Inferior parietal cortex (tissue), 1 donor: ENCODE results near the gene MSI2.

ENCODE experiments used
- DNase-seq: peaks from one replicate; pipeline ENCODE4 v3.0.0-alpha.2; 2016; ENCODE audit errors: extremely low spot score

MSI2 gene

DNA sequence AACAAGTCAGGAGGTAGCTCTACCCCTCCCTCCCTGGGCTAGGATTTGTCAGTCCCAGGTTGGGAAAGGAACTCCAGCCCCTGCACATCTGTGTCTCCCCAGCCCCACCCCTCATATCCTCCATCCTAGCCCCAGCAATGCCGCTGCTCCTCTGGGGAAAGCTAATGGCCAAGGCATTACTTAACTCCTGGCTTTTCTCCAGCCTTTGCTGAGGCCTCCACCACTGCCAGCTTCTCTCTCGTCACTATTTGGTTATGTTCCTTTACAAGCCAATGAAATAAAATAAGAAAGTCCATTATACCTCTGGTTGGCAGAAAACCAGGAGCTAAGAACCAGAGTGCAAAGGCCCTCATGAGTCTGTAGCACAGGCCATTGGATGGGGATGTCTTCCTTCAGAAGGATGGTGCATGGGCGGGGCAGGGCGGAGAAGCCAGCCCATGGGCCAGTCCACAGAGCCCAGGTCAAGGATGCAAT lies 317.8 kb downstream of the MSI2 start:
- no peak for DNase-seq

DNA sequence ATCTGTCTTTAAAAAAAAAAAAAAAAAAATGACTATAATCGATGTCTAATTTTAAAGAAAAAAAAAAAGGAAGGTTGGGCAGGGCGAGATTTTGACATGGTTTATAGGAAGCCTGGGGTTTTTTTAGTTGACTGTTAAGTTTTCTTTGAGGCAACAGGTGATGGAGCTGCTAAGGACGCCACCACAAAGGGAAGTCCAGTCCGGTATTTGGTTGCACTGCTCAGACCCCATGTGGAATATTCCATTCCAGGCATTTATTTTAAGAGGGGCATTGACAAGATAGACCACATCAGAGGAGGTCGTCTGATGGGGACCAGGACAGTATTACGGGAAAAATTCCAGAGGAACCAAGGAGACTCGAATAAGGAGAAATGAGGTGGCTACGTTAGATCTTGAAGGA lies 320.4 kb downstream of the MSI2 start:
- no peak for DNase-seq

DNA sequence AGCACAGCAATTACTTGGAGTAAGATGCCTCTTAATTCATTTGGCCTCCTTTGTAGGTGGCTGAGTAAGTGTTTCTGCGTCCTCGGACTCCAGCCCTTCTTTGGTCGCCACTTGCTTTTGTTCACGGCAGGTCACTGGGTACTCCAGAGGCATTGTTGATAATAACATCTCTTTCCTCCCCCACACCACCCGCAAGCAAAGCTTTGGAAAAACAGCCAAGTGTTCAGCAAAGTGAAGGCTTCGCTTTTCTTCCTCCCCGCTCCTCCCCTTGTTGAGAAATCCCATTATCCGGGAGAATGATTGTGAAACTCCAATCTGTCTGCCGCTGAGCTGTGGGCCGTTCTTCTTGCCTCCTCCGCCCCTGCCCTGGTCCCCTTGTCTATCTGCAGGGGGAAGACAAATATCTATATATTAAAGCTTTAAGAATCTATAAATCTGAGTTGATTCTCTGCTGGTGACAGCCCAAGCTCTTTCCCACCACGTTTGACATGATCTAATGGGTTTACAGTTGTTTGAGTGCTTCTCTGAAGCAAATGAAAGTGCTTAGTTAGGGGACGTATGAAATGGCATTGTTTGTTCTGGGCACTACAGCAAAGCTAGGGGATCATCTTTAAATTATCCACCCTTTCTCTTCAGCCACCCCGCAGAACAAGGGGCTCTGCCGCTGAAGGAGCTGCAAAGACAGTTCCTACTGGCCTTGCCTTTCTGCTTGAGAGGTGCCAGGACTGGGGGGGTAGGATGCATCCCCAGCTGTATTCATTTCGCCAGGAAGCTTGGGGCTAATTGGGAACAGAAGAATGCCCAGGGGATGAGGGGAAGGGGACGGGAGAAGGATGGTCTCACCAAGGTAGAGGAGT lies 321.7 kb downstream of the MSI2 start:
- no peak for DNase-seq

DNA sequence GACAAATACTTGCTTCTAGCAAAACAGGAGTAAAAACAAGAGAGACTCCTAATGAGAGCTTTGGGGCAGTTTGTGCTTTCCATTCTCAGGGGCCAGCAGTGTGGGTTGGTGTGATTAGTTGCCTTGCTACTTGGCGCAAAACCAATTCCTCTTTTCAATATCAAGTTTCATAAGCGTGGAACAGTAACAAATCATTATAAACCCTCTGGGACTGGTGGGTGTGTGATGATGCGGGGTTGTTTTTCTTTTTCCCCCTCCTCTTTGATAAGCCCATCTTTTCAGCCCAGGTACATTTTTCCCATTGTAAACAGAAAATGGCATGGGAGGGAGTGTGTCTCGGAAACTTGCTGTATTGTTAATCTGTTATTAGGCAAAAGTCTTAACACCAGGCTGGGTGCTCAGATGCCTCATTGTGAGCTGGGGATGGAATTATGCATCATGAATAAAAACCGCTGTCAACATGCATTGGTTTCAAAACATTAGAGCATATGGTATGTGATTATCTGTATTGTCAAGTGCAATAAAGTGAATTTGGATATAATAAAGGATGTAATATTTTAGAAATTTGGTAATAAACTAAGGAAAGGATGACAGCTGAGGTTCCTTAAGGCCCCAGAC lies 322.4 kb downstream of the MSI2 start:
- DNase-seq, result no peak

DNA sequence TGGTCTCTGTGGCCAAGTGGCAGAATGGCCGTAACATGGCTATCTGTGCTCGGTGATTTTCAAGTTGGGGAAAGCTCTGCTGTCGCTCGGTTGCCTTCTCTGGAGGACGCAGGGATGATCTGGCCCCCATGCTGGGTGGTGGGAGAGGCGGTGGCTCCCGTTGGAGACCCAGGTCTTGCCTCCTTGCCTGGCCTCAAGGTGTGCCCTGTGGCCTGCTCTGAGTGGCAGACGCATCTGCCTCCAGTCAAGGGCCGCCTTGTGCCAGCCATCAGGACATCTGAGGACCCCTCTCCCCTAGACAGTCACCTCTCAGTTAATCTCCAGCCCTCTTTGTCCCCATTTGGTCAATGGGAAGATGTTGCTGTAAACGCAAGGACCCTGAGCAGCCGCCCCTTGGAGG lies 322.9 kb downstream of the MSI2 start:
- no peak for DNase-seq

DNA sequence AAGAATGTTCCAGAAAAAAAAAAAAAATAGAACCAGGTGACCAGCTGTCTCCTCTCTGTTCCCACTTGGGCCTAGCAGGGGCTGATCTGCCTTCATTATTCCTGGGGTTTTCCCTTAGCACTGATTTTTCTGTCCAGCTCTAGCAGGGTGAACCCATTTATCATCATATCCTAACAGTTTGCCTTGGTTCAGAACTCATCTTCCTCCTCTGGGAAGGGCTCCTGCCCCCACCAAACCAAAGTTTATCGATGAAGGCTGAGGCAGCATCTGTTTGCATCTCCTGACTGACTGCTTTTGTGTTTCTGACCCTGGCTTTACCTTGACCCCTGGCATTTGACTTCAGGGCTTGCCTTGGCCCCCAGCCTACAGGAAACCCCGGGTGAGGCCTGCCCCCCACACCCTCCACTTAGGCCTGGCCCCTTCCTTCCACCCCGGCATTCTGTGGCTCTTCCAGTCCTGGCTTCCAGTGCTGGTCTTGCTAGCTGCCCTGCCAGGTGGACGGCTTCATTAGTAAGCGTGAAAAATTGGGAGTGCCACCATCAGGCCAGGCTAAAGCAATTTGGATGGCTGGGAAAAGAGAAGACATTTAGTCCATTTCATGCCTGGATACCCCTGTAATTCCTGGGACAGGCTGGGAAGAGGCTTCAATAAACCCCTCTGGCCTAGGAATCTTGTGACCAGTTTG lies 323.9 kb downstream of the MSI2 start:
- no peak for DNase-seq

DNA sequence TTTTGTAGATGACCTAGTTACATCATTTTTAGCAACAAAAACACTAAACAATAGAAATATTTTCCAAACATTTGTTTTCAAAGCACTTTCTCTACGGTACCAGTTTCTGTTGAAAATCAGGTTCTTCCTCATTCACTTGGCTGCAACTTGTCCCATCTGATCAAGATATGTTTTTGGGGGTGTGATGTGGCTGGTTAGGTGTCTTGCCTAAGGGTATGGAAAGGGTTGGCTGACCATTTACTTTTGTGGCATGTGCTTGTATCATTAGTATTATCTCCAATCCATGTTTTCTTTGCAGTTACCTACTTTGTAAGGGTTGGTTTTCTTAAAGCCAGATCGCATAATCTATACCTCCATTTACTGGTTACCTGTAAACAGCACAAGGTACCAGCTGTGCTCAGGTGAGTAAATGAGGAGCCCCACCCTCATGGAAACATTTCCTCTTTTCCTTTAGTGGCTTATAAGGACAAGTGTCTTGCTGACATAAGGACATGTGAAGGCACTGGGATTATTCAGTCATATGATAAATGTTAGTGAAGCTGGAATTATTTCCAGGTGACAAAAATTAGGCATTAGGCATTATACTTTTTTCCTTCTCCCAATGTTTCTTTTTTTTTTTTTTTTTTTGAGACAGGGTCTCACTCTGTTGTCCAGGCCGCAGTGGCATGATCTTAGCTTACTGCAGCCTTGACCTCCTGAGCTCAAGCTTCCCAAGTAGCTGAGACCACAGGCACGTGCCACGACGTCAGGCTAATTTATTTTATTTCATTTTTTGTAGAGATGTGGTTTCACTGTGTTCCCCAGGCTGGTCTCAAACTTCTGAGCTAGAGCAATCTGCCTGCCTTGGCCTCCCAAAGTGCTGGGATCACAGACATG lies 326.8 kb downstream of the MSI2 start:
- no peak for DNase-seq

DNA sequence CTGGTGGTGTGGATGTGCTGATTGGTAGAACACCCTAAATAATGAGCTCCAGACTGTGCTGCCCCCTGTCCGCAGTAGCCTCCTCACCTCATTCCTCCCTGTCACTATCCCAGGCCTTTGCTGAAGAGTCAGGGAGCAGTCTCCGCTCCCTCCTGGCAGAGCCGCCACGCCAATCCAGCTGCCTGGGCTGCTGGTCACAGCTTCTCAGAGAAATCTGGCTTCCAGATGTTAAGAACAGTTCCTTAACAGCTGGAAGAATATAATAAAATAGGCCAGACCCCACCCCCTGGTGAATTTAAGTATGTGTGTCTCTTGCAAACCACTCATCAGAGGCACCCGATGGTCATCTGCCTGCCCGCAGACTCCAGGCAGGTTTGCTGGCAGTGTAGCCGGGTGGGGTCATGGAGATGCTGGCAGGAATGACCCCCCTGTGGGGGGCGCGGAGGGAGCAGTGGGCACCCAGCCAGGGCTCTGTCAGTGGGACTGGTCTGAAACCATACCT lies 327.8 kb downstream of the MSI2 start:
- DNase-seq, result no peak

DNA sequence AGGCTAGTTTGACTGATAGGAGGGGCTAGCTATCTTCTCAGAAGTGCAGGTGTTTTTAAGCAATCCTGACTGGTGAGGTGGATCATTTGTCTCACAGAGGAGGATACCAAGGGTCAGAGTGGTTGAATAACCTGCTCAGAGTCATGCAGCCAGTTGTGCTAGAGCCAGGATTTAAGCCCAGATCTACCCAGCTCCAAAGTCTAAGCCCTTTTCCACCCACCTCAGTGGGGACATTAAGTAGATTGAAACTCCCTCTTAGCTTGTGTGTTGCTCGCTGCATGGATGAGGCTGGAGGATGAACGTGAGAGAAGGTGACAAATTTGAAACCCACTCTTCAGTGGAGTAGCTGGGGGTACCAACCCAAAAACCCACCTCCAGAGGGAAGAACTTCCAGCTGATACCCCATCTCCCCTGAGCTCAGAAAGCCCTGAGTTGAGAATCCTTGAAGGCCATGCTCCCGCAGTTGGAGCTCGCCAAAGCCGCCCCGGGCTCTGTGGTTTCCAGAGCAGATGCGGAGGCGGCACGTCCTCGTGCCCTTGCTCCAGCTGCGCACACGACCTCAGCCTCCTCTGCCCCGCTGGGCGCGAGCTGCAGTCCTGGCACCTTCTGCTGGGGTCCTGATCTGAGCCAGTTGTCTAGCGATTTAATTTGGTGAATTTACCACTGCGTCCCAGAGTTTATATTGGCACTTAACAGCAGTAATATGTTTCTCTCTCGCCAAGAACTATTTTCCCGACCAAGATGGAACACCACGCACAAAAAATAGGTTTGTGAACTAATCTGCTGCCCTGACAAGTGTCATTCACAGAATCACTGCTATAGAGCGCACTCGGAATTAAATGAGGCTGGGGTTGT lies 329.2 kb downstream of the MSI2 start:
- DNase-seq, result no peak

DNA sequence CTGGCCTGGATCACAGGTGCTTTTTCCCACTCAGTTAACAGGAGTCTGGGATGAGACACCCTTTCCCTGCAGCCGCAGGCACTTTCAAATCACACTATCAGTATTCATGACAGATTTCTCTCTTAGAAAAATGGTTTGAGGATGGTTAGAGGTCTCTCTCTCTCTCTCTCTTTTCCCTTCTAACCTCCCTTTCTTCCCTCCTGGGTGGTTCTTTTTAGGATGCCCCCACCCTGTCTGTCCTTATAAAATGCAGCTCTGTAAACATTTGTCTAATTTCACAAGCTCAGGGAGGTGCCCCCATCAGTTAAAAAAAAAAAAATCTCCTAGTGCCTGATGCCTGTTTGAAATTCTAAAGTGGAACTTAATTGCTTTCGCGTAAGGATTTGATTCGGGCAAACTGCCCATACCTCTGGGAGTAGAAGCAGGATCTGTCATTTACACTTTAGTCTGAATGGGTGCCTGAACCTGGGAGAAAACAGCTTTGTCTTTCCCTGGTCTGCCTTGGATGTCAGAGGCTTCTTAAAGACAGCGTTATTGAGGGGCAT lies 329.9 kb downstream of the MSI2 start:
- no peak for DNase-seq

DNA sequence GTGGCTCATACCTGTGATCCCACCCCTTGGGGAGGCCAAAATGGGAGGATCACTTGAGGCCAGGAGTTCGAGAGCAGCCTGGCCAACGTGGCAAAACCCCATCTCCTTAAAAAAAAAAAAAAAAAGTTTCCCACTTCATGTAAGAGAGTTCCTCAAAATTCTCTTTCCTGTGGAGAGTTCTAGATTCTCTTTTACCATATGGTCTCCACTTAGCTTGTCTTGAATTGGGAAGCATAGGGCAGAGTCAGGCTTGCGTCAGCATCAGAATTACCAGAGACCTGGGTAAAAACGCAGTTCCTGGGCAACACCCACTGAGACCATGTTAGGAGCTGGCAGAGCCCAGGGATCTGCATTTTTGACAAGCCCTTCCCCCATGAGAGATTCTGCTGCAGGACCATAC lies 330.4 kb downstream of the MSI2 start:
- no peak for DNase-seq

DNA sequence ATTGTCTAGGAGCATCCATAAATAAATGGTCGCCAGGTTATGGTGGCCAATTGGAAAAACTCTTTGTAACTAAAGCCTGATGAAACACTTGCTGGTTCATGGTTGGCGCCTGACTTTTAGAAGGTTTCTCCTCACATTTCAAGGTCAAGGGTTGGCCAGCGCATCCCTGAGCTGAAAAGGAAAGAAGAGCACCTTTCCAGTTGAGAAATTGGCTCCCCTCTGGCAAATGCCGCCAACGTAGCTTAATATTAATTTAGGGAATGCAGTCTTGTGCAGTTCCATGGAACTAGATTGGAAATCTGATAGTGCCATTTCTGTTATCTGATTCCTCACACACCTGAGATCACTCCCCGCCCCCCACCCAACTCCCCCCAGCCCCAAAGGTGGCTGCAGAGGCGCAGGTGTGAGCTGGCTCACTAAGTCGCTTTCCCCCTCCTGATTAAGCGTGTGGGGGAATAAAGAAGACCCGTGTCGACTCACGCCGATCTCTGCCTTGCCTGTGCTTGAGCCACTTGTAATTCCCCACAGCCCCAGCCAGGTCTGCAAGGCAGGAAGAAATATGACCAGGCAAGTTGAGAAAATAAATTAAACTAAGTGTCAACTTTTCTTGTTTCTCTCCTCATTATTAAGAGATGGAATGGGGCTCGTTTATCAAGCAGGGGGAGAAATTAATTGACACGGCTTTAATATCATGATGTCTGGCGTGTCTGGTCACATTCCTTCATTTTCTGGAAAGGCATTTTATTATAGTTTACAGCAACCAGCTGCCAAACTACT lies 331.1 kb downstream of the MSI2 start:
- no peak for DNase-seq

DNA sequence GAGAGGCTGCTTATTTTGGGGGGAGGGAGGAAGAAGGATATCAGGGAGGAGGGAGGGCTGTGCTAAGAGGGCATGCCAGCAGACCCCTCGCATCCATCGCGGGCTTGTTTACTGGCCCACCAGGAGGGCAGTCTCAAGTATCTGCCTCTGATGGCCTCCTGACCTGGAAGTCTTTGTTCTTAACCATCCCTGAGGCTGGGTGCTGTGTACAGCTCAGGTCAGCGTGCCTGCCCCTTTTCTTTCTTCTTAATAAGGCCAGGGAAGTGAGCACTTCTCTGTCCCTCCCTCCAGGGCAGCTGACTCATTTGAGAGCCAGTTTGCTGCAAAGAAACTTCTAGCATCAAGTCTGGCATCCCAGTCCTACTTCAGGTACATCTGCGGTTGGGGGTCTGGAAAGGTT lies 331.8 kb downstream of the MSI2 start:
- no peak for DNase-seq

DNA sequence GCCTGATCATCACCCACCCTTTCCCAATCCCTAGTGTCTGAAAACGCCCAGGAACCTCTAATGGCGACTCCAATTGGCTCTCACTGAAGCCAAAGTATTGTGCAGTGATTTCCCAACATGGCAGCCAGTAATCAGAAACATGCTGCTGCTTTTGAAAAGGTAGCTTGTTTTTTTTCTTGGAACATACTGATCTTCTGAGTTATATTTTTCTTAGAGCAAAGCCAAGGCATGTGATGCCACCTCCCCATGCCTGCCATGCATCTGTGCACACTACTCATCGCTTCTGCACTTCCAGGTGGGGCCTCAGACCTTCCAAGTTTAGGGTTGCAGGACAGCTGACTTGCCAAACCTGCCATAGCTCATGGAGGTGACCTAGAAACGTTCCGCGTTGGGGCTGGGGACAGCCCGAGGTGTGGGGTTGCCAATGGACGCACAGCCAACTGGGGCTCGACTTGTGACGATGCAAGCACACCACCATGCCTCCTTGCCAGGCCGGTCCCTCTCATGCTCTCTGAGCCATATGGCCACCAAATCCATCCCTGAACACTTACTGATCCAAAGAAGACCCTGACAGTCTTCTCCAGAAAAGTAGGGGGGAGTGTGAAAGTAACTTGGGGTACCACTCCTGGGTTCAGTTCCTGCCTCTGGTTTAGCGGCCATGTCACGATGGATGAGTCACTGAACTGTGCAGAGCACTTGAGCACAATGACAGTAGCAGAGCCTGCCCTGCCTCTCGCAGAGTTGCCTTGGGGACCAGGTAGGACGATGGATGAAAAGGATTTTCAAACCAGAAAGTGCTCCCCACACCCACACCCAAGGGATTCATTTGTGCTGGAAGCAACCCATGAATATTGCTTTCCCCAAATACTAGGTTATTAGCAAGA lies 333.1 kb downstream of the MSI2 start:
- DNase-seq, result no peak

DNA sequence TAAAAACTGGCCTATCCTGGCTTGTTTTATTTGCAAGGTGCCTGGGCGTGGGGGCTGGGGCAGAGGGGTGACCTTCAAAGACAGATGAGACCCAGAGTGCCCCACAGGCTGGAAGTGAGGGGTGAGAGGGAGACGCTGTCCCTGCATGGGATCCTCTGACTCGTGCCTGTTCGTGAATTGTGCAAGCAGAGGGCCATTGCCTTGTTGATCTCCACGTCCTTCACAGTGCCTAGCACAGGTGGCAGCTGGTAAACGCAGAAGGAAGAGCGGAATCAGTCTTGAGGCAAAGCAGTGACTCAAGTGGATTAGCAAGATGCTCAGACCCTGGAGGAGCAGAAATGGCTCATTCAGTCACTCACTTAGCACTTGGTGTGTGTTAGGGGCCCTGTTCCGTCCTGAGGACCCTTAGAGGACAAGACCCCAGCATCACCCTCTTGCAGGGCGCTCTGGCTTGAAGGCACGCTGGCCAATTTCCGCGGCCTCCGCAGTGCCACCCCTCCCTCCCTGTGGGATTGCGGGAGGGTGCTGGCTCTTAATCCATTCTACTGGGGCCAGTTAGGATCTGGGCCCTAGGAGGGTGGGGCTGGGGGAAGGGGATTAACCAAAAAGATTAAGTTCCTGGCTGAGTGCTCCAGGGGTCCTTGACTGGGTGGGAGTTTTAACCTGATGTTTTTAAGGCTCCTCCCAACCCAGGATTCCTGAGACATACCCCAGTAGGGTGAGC lies 337.6 kb downstream of the MSI2 start:
- no peak for DNase-seq

DNA sequence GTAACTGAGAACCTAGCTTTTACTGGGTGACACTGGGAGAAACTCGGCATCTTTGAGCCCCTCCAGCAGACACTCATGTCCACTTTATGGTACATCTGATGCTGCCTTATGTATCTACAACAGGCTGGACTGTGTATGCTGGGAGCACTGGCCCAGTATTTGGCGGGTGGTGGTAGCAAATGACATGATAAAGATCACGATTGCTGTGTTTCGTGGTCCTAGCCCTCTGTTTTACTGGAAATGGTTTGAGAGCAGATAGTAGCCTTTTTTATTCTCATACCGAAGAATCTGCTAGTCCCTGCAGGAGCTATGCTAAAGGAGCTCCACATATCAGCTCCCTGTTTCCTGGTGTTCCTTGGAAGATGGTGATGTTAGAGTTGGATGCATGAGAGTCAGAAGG lies 338.4 kb downstream of the MSI2 start:
- DNase-seq, result no peak

DNA sequence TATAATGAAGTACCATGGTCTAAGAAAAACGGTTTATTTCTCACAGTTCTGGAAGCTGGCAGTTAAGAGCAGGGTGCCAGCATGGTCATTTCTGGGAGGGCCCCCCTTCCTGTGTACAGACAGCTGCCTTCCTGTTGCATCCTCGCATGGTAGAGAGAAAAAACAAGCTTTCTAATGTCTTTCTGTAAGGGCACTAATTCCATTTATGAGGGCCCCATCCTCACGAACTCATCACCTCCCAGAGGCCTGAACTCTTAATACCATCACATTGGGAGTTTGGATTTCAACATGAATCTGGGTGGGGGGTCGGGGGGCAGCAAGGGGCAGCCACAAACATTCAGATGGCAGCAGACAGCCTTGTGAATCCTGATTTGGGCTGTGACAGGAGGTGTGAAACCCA lies 339.1 kb downstream of the MSI2 start:
- DNase-seq, result no peak
